Measurements from ENCODE around the gene TTLL10.
"Not testable (repeated sequence)": the region's sequence is repeated elsewhere in the genome, so short reads cannot be mapped to it uniquely, and the experiment has no call there.

The TTLL10 gene

DNA sequence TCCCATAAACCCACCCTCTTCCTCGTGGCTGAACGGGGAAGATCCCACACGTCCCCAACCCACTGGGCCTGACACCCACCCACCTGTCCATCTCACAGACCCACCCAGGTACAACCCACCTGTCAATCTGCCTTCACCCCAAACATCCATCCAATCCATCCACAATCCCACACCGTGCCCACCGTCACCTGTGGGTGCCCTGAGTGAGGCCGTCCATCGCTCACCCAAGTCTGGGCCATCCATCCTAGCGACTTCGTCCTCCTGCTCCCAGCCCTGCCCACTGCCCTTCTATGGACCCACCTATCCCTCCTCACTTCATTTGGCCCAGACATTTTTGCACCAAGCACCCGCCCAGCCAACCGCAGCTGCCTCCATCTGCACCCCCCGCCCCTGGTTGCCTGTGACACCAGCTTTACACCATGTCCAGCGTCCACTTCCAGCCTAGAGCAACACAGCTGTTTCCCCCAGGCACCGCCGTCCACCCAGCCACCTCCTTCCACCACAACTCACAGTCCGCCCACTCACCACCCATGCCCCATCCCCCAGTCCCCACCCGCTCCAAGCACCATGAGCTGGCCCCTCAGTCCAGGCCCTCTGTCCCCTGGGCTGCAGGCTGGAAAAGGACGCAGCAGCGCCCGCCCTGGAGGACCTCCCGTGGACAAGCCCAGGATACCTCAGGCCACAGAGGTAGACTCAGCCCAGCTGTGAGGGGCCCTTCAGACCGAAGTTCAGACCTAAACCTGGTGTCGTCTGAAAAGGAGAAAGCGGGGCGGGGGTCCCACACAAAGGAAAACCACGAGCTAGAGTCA, 7.7 kb downstream of the TTLL10 start:
- no peak overlapping the region for H3K4me3 Mint-ChIP-seq
- no peaks in the 10 kb centered on the region for H3K36me3 Mint-ChIP-seq
- H3K9me3 Mint-ChIP-seq (ENCODE audit: low read depth): no peaks in the 10 kb centered on the region
- peaks cover 2% of the 10 kb centered on the region for H3K27me3 Mint-ChIP-seq
- H3K27ac Mint-ChIP-seq: peak overlapping the region; percentile 76
- H3K4me1 Mint-ChIP-seq (ENCODE audit: low read depth): no peaks in the 10 kb centered on the region

DNA sequence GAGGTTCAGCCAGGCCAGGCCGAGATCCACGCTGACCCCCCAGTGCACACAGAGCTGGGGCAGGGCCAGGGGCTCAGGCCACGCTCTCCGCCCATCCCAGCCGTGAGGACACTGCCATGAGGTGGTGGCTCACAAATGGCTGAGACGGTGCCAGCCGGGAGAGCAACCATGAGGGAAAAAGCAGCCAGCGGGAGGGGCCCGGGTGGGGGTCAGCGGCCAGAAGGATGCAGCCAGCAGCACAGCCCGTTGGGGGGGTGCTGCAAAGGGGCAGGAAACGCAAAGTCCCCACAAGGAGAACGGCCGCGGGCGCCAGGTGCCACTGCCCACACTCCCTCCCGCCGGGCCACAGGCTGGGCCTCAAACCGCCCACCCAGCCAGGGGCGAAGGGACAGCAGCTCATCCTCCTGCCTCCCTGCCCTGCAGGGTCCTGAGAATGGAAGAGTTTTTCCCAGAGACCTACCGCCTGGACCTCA, 8.3 kb downstream of the TTLL10 start:
- Mint-ChIP-seq H3K4me3 (no peak overlapping the region), H3K36me3 (no peaks in the 10 kb centered on the region), H3K9me3 (ENCODE audit: low read depth) (no peaks in the 10 kb centered on the region), H3K27ac (no peak overlapping the region), H3K4me1 (ENCODE audit: low read depth) (no peaks in the 10 kb centered on the region), H3K27me3 (peaks cover 2% of the 10 kb centered on the region)

DNA sequence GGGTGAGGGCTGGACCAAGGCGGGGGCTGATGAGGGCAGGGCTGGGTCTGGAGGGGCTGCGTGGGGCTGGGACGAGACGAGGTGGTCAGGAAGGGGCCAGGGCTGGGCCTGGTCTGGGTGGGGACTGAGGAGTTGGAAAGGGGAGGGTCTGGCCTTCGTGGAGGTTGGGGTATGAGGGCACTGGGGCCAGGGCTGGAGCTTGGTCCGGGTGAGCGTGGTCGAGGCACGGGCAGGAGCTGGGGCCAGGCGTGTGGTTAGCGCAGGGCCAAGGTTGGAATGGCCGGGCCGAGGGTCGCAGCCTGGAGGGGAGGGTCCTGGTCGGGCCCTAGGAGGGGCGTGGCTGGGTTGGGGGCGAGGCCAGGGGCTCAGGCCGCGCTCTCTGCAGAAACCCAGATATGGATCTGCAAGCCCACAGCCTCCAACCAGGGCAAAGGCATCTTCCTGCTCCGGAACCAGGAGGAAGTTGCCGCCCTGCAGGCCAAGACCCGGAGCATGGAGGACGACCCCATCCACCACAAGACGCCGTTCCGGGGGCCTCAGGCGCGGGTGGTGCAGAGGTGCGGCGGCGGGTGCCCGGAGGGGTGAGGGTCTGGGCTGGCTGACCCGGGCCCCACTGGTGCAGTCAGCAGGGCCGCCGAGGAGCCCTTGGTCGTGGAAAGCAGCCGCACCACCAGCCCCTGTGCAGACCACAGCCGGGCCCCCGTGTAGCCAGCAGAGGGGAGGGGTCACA, 9.0 kb downstream of the TTLL10 start:
- Mint-ChIP-seq H3K36me3 (no peaks in the 10 kb centered on the region), H3K4me3 (no peak overlapping the region), H3K4me1 (ENCODE audit: low read depth) (no peaks in the 10 kb centered on the region), H3K27me3 (peaks cover 2% of the 10 kb centered on the region), H3K27ac (no peak overlapping the region), H3K9me3 (ENCODE audit: low read depth) (no peaks in the 10 kb centered on the region)

- peaks cover 2% of the 10 kb centered on the region for H3K27me3 Mint-ChIP-seq
- H3K4me1 Mint-ChIP-seq (ENCODE audit: low read depth): no peaks in the 10 kb centered on the region
- H3K36me3 Mint-ChIP-seq: no peaks in the 10 kb centered on the region
- H3K4me3 Mint-ChIP-seq: no peak overlapping the region
- H3K27ac Mint-ChIP-seq: no peak overlapping the region
- H3K9me3 Mint-ChIP-seq (ENCODE audit: low read depth): no peaks in the 10 kb centered on the region
Measured at GRCh38 chr1:1183221-1183747, 9.6 kb downstream of the TTLL10 start.

DNA sequence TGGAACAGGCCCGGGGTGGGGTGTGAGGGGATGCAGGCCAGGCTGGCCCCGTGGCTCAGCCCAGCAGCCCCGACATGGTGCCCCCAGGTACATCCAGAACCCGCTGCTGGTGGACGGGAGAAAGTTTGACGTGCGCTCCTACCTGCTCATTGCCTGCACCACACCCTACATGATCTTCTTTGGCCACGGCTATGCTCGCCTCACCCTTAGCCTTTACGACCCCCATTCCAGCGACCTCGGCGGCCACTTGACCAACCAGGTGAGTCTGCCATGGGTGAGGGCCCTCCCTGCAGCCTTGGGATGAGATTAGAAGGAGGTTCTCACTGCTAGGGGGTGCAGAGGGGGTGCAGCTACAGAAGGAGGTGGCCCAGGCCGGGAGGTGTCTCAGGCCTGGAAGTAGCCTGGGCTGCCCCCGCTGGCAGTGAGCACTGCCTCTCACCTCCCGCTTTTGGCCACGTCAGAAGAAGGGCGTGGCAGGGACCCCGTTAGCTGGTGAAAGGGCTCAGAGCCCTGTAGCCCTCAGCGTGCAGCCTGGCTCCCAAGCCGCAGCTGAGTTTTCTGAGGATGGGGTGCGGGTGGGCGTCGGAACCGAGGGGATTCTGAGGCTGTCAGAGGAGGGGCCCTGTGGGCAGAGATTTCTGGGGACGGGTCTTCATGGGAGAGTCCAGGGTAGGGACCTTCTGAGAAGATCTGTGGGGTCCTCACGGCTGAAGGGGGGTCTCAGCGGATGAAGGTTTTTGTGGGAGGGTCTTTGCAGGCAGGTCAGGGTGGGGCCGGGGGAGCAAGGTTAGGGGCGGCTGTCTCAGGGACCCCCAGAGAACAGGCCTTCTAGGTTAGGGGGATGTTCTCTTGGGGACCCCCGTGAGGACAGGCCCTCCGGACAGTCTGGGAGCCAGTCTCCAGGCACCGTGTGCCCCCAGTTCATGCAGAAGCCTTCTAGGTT, 10.4 kb downstream of the TTLL10 start:
- no peaks in the 10 kb centered on the region for H3K36me3 Mint-ChIP-seq
- H3K9me3 Mint-ChIP-seq (ENCODE audit: low read depth): no peaks in the 10 kb centered on the region
- no peak overlapping the region for H3K4me3 Mint-ChIP-seq
- H3K27ac Mint-ChIP-seq: no peak overlapping the region
- H3K27me3 Mint-ChIP-seq: peaks cover 2% of the 10 kb centered on the region
- no peaks in the 10 kb centered on the region for H3K4me1 Mint-ChIP-seq (ENCODE audit: low read depth)

- H3K27ac Mint-ChIP-seq: no peak overlapping the region
- H3K36me3 Mint-ChIP-seq: no peaks in the 10 kb centered on the region
- no peak overlapping the region for H3K4me3 Mint-ChIP-seq
- H3K27me3 Mint-ChIP-seq: peaks cover 2% of the 10 kb centered on the region
- no peaks in the 10 kb centered on the region for H3K9me3 Mint-ChIP-seq (ENCODE audit: low read depth)
- H3K4me1 Mint-ChIP-seq (ENCODE audit: low read depth): no peaks in the 10 kb centered on the region
Measured at GRCh38 chr1:1185101-1185765, 11.6 kb downstream of the TTLL10 start.

GRCh38 chr1:1187938-1188337, 14.3 kb downstream of the TTLL10 start:
- Mint-ChIP-seq H3K4me1 (ENCODE audit: low read depth) (no peaks in the 10 kb centered on the region), H3K27ac (no peak overlapping the region), H3K27me3 (no peaks in the 10 kb centered on the region), H3K9me3 (ENCODE audit: low read depth) (peaks cover 5% of the 10 kb centered on the region), H3K4me3 (no peak overlapping the region), H3K36me3 (no peaks in the 10 kb centered on the region)

GRCh38 chr1:1189111-1189510, 15.4 kb downstream of the TTLL10 start:
- H3K36me3 Mint-ChIP-seq: no peaks in the 10 kb centered on the region
- no peaks in the 10 kb centered on the region for H3K27me3 Mint-ChIP-seq
- H3K27ac Mint-ChIP-seq: no peak overlapping the region
- peaks cover 5% of the 10 kb centered on the region for H3K9me3 Mint-ChIP-seq (ENCODE audit: low read depth)
- no peaks in the 10 kb centered on the region for H3K4me1 Mint-ChIP-seq (ENCODE audit: low read depth)
- H3K4me3 Mint-ChIP-seq: no peak overlapping the region

DNA sequence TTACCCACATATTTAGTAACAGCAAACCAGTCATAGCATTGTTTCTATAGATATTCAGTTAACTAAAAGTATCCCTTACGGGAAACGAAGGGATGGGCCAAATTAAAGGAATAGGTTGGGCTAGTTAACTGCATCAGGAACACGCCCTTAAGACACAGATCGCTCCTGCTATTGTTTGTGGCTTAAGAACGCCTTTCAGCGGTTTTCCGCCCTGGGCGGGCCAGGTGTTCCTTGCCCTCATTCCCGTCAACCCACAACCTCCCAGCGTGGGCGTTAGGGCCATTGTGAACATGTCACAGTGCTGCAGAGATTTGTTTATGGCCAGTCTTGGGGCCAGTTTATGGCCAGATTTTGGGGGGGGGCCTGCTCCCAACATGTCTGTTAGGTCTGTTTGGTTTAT, 18.1 kb downstream of the TTLL10 start:
- Mint-ChIP-seq H3K27me3 (no peaks in the 10 kb centered on the region), H3K4me3 (no peak overlapping the region), H3K27ac (no peak overlapping the region), H3K36me3 (peaks cover 5% of the 10 kb centered on the region), H3K4me1 (ENCODE audit: low read depth) (no peaks in the 10 kb centered on the region), H3K9me3 (ENCODE audit: low read depth) (peaks cover 14% of the 10 kb centered on the region)

GRCh38 chr1:1194723-1195122, 21.0 kb downstream of the TTLL10 start:
- Mint-ChIP-seq H3K9me3 (ENCODE audit: low read depth) (peaks cover 14% of the 10 kb centered on the region), H3K27ac (no peak overlapping the region), H3K27me3 (no peaks in the 10 kb centered on the region), H3K4me3 (no peak overlapping the region), H3K4me1 (ENCODE audit: low read depth) (no peaks in the 10 kb centered on the region), H3K36me3 (peaks cover 5% of the 10 kb centered on the region)

DNA sequence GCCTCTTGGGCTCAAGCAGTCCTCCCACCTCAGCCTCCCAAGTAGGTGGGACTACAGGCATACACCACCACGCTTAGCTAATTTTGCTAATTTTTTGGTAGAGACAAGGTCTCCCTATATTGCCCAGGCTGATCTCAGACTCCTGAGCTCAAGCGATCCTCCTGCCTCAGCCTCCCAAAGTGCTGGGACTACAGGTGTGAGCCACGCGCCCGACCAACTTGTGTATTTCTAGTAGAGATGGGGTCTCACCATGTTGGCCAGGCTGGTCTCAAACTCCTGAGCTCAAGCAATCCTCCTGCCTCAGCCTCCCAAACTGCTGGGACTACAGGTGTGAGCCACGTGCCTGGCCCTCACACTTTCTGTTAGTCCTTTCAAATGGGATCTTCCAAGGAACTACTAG, 22.0 kb downstream of the TTLL10 start:
- H3K9me3 Mint-ChIP-seq (ENCODE audit: low read depth): peaks cover 14% of the 10 kb centered on the region
- not testable (repeated sequence) for H3K36me3 Mint-ChIP-seq; H3K27ac Mint-ChIP-seq; H3K27me3 Mint-ChIP-seq; H3K4me3 Mint-ChIP-seq; H3K4me1 Mint-ChIP-seq (ENCODE audit: low read depth)

DNA sequence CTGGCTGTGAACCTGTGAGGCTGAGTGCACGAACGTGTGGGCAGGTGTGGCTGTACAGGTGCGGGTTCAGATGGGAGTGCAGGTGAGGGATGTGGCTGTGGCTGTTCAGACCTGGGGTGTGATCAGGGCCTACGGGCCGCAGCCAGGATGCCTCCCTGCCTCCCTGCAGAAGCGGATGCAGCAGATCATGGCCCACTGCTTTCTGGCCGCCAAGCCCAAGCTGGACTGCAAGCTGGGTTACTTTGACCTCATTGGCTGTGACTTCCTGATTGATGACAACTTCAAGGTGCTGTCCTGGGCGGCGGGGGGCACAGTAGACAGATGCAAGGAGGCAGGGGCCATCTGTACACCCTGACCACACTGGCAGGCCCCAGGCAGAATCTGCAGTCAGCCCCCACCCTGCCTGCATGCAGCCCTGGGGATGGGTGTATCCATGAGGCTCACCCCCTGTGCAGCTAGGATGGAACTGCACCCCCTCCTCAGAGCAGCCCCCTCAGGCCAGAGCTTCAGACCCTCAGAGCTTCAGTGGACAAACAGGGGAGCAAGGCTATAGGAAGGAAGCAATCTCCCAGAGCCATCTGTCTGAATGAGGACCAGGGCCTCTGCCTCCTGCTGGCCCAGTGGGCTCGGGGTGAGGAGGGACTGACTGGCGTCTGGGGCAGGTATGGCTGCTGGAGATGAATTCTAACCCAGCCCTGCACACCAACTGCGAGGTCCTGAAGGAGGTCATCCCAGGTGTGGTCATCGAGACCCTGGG, 22.9 kb downstream of the TTLL10 start:
- no peaks in the 10 kb centered on the region for H3K27me3 Mint-ChIP-seq
- no peak overlapping the region for H3K4me3 Mint-ChIP-seq
- H3K9me3 Mint-ChIP-seq (ENCODE audit: low read depth): peaks cover 14% of the 10 kb centered on the region
- H3K36me3 Mint-ChIP-seq: peaks cover 5% of the 10 kb centered on the region
- H3K27ac Mint-ChIP-seq: no peak overlapping the region
- H3K4me1 Mint-ChIP-seq (ENCODE audit: low read depth): peaks cover 4% of the 10 kb centered on the region

GRCh38 chr1:1197188-1197500, 23.5 kb downstream of the TTLL10 start:
- Mint-ChIP-seq H3K4me3 (no peak overlapping the region), H3K9me3 (ENCODE audit: low read depth) (peaks cover 10% of the 10 kb centered on the region), H3K36me3 (peaks cover 5% of the 10 kb centered on the region), H3K4me1 (ENCODE audit: low read depth) (peaks cover 4% of the 10 kb centered on the region), H3K27me3 (no peaks in the 10 kb centered on the region), H3K27ac (no peak overlapping the region)

Data from activated naive CD8-positive, alpha-beta T cell (primary cell).